Measurements from ENCODE around the gene SNIP1. TPM values are rescaled to one million over a fixed set of nuclear protein-coding genes. Genes with fewer than 3 reads are reported as not detected.
"Not testable (repeated sequence)": the region's sequence is repeated elsewhere in the genome, so short reads cannot be mapped to it uniquely, and the experiment has no call there.

The SNIP1 gene
- total and polyA plus RNA-seq, 2 donors from 2014 or later: 3.9 to 20.1 TPM

DNA sequence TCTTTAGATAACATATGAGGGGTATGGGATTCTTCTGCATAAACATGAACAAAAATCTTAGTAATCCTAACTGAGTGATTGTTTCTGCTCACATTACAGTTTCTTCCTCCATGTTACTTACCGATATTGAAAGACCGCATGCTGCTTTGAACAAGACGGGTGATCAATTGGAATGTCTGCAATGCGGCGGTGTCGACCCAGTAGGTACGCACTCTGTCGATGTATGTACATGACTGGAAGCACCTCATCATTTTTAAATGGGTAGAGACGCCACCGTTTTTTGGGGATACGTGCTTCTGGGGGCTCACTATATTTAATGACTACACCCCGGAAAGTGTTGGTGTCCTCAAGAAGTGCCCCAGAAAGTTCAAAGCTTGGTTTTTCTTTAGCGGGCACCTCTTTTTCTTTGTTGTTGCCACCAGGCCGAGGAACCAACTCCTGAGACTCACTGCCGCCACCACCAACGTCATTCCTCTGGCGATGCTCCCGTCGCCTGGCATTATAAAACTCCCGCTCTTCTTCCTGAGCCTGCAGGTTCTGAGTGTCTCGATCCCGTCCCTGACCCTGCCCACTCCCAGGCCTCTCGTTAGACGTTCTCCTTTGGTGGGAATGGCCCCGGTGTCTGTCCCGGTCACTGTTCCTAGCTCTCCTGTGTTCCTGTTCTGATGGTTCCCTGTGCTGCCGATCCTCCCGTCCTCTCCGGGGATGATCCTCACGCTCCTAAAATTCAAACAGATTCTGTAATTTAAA is 13.9 kb downstream of the SNIP1 start:
- peaks cover 2 to 46% (median 23%) of the 10 kb centered on the region in 3 donors for H3K36me3 ChIP-seq (ENCODE audit: control insufficient read depth in 2 of 3, insufficient read depth in 3 of 3, low read length in 3 of 3)
- H3K27me3 ChIP-seq (ENCODE audit: control insufficient read depth, insufficient read depth, low read length): no peaks in the 10 kb centered on the region
- DNase-seq (no peak), FAIRE-seq (no peak)
- TF ChIP-seq, protein P1, sequence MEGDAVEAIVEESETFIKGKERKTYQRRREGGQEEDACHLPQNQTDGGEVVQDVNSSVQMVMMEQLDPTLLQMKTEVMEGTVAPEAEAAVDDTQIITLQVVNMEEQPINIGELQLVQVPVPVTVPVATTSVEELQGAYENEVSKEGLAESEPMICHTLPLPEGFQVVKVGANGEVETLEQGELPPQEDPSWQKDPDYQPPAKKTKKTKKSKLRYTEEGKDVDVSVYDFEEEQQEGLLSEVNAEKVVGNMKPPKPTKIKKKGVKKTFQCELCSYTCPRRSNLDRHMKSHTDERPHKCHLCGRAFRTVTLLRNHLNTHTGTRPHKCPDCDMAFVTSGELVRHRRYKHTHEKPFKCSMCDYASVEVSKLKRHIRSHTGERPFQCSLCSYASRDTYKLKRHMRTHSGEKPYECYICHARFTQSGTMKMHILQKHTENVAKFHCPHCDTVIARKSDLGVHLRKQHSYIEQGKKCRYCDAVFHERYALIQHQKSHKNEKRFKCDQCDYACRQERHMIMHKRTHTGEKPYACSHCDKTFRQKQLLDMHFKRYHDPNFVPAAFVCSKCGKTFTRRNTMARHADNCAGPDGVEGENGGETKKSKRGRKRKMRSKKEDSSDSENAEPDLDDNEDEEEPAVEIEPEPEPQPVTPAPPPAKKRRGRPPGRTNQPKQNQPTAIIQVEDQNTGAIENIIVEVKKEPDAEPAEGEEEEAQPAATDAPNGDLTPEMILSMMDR (IDR thresholded peaks at IDR 0.05; ENCODE audit: borderline replicate concordance, extremely low read depth, insufficient read depth): no peak
- H3K9ac ChIP-seq (ENCODE audit: low read length in 3 of 3): no peak overlapping the region
- intact Hi-C loops (cut with DNase I): no loop called here
- no peaks in the 10 kb centered on the region for H3K9me3 ChIP-seq (ENCODE audit: control insufficient read depth in 2 of 3, insufficient read depth in 1 of 3, low read length in 3 of 3)
- no peak overlapping the region for H3K4me3 ChIP-seq (ENCODE audit: low read length in 3 of 3)
- no peaks in the 10 kb centered on the region for H3K4me1 ChIP-seq (ENCODE audit: control insufficient read depth in 2 of 3, insufficient read depth in 2 of 3, low read depth in 1 of 3, low read length in 3 of 3)
- no peak overlapping the region for H3K27ac ChIP-seq (ENCODE audit: low read depth in 2 of 2, low read length in 2 of 2)

DNA sequence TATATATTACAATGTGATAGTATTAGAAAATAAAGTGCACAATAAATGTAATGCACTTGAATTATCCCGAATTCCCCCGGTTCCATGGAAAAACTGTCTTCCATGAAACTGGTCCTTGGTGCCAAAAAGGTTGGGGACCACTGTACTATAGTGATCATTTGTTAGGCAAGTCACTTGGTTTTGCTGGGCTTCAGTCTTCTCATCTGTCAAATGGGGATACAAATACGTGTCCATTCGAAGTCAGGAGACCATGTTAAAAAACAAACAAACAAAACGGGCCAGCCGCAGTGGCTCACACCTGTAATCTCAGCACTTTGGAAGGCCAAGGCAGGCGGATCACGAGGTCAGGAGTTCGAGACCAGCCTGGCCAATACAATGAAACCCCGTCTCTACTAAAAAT is 14.9 kb downstream of the SNIP1 start:
- H3K27me3 ChIP-seq (ENCODE audit: control insufficient read depth, insufficient read depth, low read length); H3K9ac ChIP-seq (ENCODE audit: low read length in 3 of 3); FAIRE-seq; intact Hi-C loops (cut with DNase I); H3K9me3 ChIP-seq (ENCODE audit: control insufficient read depth in 2 of 3, insufficient read depth in 1 of 3, low read length in 3 of 3); H3K4me1 ChIP-seq (ENCODE audit: control insufficient read depth in 2 of 3, insufficient read depth in 2 of 3, low read depth in 1 of 3, low read length in 3 of 3); H3K4me3 ChIP-seq (ENCODE audit: low read length in 3 of 3); DNase-seq; H3K27ac ChIP-seq (ENCODE audit: low read depth in 2 of 2, low read length in 2 of 2): not testable (repeated sequence)
- peaks cover 2 to 40% (median 23%) of the 10 kb centered on the region in 3 donors for H3K36me3 ChIP-seq (ENCODE audit: control insufficient read depth in 2 of 3, insufficient read depth in 3 of 3, low read length in 3 of 3)

DNA sequence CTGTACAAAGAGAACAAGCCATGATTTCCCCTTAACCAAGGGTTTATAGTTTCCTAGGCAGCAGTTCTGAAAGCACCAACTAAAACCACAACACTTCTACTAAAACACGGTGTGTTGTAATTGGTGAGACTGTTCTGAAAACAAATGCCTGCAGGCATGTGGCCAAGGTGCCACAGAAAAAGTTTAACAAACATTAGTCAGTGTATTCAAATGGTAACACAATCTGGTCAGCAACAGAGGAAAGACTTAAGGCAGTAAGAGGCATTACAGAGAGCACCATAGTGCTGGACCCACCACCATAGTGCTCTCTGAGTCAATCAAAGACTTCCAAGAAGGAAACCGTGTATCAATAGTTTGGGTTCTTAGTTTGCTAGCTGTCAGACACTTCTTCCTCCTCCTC is 16.7 kb downstream of the SNIP1 start:
- H3K36me3 ChIP-seq (ENCODE audit: control insufficient read depth in 2 of 3, insufficient read depth in 3 of 3, low read length in 3 of 3): peaks cover 2 to 40% (median 23%) of the 10 kb centered on the region in 3 donors
- FAIRE-seq: no peak
- intact Hi-C loops (cut with DNase I): no loop called here

More for the DNA sequence above, 16.7 kb downstream of the SNIP1 start:
- TF ChIP-seq, protein P1 (IDR thresholded peaks at IDR 0.05; ENCODE audit: borderline replicate concordance, extremely low read depth, insufficient read depth): no peak
- H3K4me1 ChIP-seq (ENCODE audit: control insufficient read depth in 2 of 3, insufficient read depth in 2 of 3, low read depth in 1 of 3, low read length in 3 of 3): no peaks in the 10 kb centered on the region
- no peaks in the 10 kb centered on the region for H3K9me3 ChIP-seq (ENCODE audit: control insufficient read depth in 2 of 3, insufficient read depth in 1 of 3, low read length in 3 of 3)
- DNase-seq: no peak
- no peak overlapping the region for H3K4me3 ChIP-seq (ENCODE audit: low read length in 3 of 3)
- no peak overlapping the region for H3K9ac ChIP-seq (ENCODE audit: low read length in 3 of 3)
- H3K27ac ChIP-seq (ENCODE audit: low read depth in 2 of 2, low read length in 2 of 2): no peak overlapping the region
- no peaks in the 10 kb centered on the region for H3K27me3 ChIP-seq (ENCODE audit: control insufficient read depth, insufficient read depth, low read length)
